ENCODE results near the gene PTPRZ1. TPM values are rescaled to one million over a fixed set of nuclear protein-coding genes. Genes with fewer than 3 reads are reported as not detected.

Gene PTPRZ1
- total and polyA plus RNA-seq, 4 experiments from 2014 or later = not detected

- no peak overlapping the region for H3K4me3 ChIP-seq (ENCODE audit: low read length in 2 of 2)
- H3K27me3 Mint-ChIP-seq = no peaks in the 10 kb centered on the region
- intact Hi-C loops (cut with micrococcal nuclease) = no loop called here
- no peaks in the 10 kb centered on the region for H3K27me3 ChIP-seq (ENCODE audit: insufficient read depth, low read length)
- H3K36me3 Mint-ChIP-seq = no peaks in the 10 kb centered on the region
- no peak overlapping the region for H3K4me3 Mint-ChIP-seq
- no peak overlapping the region for H3K27ac Mint-ChIP-seq
- no peaks in the 10 kb centered on the region for H3K4me1 ChIP-seq (ENCODE audit: insufficient read depth, low read length)
- ChIA-PET CTCF (ENCODE audit: partially characterized antibody) (no interaction called here), POLR2A (ENCODE audit: partially characterized antibody) (no interaction called here)
- H3K27ac ChIP-seq (ENCODE audit: low read depth, low read length) = no peak overlapping the region
- no peaks in the 10 kb centered on the region for H3K36me3 ChIP-seq (ENCODE audit: insufficient read depth, low read length)
- no peaks in the 10 kb centered on the region for H3K9me3 ChIP-seq (ENCODE audit: control insufficient read depth in 1 of 2, low read length in 2 of 2)
- peaks cover 0 to 15% (median 7%) of the 10 kb centered on the region in 8 donors for H3K9me3 Mint-ChIP-seq
- H3K4me1 Mint-ChIP-seq = no peaks in the 10 kb centered on the region
- DNase-seq = no peak
These were observed 19.7 kb upstream of the PTPRZ1 start for GRCh38 chr7:121853307-121853706.

- intact Hi-C loops (cut with micrococcal nuclease) = no loop called here
These were observed 12.0 kb upstream of the PTPRZ1 start for GRCh38 chr7:121860953-121861352.

GRCh38 chr7:121862591-121862990, 10.4 kb upstream of the PTPRZ1 start:
- Histone ChIP-seq H3K9me3 (ENCODE audit: control insufficient read depth in 1 of 2, low read length in 2 of 2) (no peaks in the 10 kb centered on the region), H3K27ac (ENCODE audit: low read depth, low read length) (no peak overlapping the region), H3K36me3 (ENCODE audit: insufficient read depth, low read length) (no peaks in the 10 kb centered on the region), H3K4me3 (ENCODE audit: low read length in 2 of 2) (no peak overlapping the region), H3K27me3 (ENCODE audit: insufficient read depth, low read length) (no peaks in the 10 kb centered on the region), H3K4me1 (ENCODE audit: insufficient read depth, low read length) (no peaks in the 10 kb centered on the region)
- POLR2A ChIA-PET (ENCODE audit: partially characterized antibody) = no interaction called here
- Mint-ChIP-seq H3K27me3 (no peaks in the 10 kb centered on the region), H3K9me3 (peaks cover 0 to 16% (median 5%) of the 10 kb centered on the region in 8 donors), H3K36me3 (no peaks in the 10 kb centered on the region), H3K4me3 (no peak overlapping the region), H3K4me1 (no peaks in the 10 kb centered on the region), H3K27ac (no peak overlapping the region)
- no peak for DNase-seq
- CTCF ChIA-PET (ENCODE audit: partially characterized antibody) = no interaction called here
- intact Hi-C loops (cut with micrococcal nuclease) = no loop called here

More at GRCh38 chr7:121860953-121861352, 12.0 kb upstream of the PTPRZ1 start:
- Histone ChIP-seq H3K36me3 (ENCODE audit: insufficient read depth, low read length) (no peaks in the 10 kb centered on the region), H3K4me3 (ENCODE audit: low read length in 2 of 2) (no peak overlapping the region), H3K9me3 (ENCODE audit: control insufficient read depth in 1 of 2, low read length in 2 of 2) (no peaks in the 10 kb centered on the region), H3K27me3 (ENCODE audit: insufficient read depth, low read length) (no peaks in the 10 kb centered on the region), H3K27ac (ENCODE audit: low read depth, low read length) (no peak overlapping the region), H3K4me1 (ENCODE audit: insufficient read depth, low read length) (no peaks in the 10 kb centered on the region)
- H3K27me3 Mint-ChIP-seq = no peaks in the 10 kb centered on the region
- ChIA-PET POLR2A (ENCODE audit: partially characterized antibody) (no interaction called here), CTCF (ENCODE audit: partially characterized antibody) (no interaction called here)
- no peak overlapping the region for H3K27ac Mint-ChIP-seq
- no peak overlapping the region for H3K4me3 Mint-ChIP-seq
- DNase-seq = no peak
- peaks cover 0 to 15% (median 4%) of the 10 kb centered on the region in 8 donors for H3K9me3 Mint-ChIP-seq
- no peaks in the 10 kb centered on the region for H3K36me3 Mint-ChIP-seq
- no peaks in the 10 kb centered on the region for H3K4me1 Mint-ChIP-seq

GRCh38 chr7:121871188-121871587, 1.8 kb upstream of the PTPRZ1 start:
- no peak overlapping the region for H3K4me3 Mint-ChIP-seq
- no peaks in the 10 kb centered on the region for H3K36me3 ChIP-seq (ENCODE audit: insufficient read depth, low read length)
- H3K9me3 Mint-ChIP-seq = peaks cover 0 to 9% (median 7%) of the 10 kb centered on the region in 8 donors
- no peak overlapping the region for H3K4me3 ChIP-seq (ENCODE audit: low read length in 2 of 2)
- H3K27me3 ChIP-seq (ENCODE audit: insufficient read depth, low read length) = no peaks in the 10 kb centered on the region
- ChIA-PET CTCF (ENCODE audit: partially characterized antibody) (no interaction called here), POLR2A (ENCODE audit: partially characterized antibody) (no interaction called here)
- no peaks in the 10 kb centered on the region for H3K9me3 ChIP-seq (ENCODE audit: control insufficient read depth in 1 of 2, low read length in 2 of 2)
- H3K27ac Mint-ChIP-seq = no peak overlapping the region
- no peaks in the 10 kb centered on the region for H3K4me1 ChIP-seq (ENCODE audit: insufficient read depth, low read length)
- H3K27ac ChIP-seq (ENCODE audit: low read depth, low read length) = no peak overlapping the region
- H3K4me1 Mint-ChIP-seq = peaks cover 0 to 6% (median 4%) of the 10 kb centered on the region in 4 donors
- intact Hi-C loops (cut with micrococcal nuclease) = no loop called here
- no peaks in the 10 kb centered on the region for H3K36me3 Mint-ChIP-seq
- H3K27me3 Mint-ChIP-seq = peaks cover 10 to 25% of the 10 kb centered on the region in 2 donors
- DNase-seq = no peak

GRCh38 chr7:121873289-121874194, 581 bp downstream of the PTPRZ1 start:
- H3K9me3 Mint-ChIP-seq = peaks cover 0 to 9% (median 4%) of the 10 kb centered on the region in 8 donors
- H3K4me3 Mint-ChIP-seq = peak overlapping the region in 7 of 8 donors; percentile 10 to 66 (median 46)
- H3K36me3 ChIP-seq (ENCODE audit: insufficient read depth, low read length) = no peaks in the 10 kb centered on the region
- intact Hi-C loops (cut with micrococcal nuclease) = no loop called here
- peaks cover 0 to 6% (median 4%) of the 10 kb centered on the region in 4 donors for H3K4me1 Mint-ChIP-seq
- H3K27me3 Mint-ChIP-seq = peaks cover 10 to 25% of the 10 kb centered on the region in 2 donors
- ChIA-PET POLR2A (ENCODE audit: partially characterized antibody) (no interaction called here), CTCF (ENCODE audit: partially characterized antibody) (no interaction called here)
- H3K4me3 ChIP-seq (ENCODE audit: low read length in 2 of 2) = no peak overlapping the region
- H3K27me3 ChIP-seq (ENCODE audit: insufficient read depth, low read length) = no peaks in the 10 kb centered on the region
- H3K36me3 Mint-ChIP-seq = no peaks in the 10 kb centered on the region
- H3K27ac Mint-ChIP-seq = no peak overlapping the region
- H3K4me1 ChIP-seq (ENCODE audit: insufficient read depth, low read length) = no peaks in the 10 kb centered on the region
- no peaks in the 10 kb centered on the region for H3K9me3 ChIP-seq (ENCODE audit: control insufficient read depth in 1 of 2, low read length in 2 of 2)
- no peak for DNase-seq
- H3K27ac ChIP-seq (ENCODE audit: low read depth, low read length) = no peak overlapping the region

- H3K9me3 ChIP-seq (ENCODE audit: control insufficient read depth in 1 of 2, low read length in 2 of 2) = no peaks in the 10 kb centered on the region
- H3K4me3 ChIP-seq (ENCODE audit: low read length in 2 of 2) = no peak overlapping the region
- peaks cover 0 to 12% (median 4%) of the 10 kb centered on the region in 8 donors for H3K9me3 Mint-ChIP-seq
- ChIA-PET CTCF (ENCODE audit: partially characterized antibody) (no interaction called here), POLR2A (ENCODE audit: partially characterized antibody) (no interaction called here)
- no peak for DNase-seq
- H3K4me1 Mint-ChIP-seq = peaks cover 0 to 6% (median 4%) of the 10 kb centered on the region in 4 donors
- no peak overlapping the region for H3K27ac ChIP-seq (ENCODE audit: low read depth, low read length)
- no peaks in the 10 kb centered on the region for H3K4me1 ChIP-seq (ENCODE audit: insufficient read depth, low read length)
- no peaks in the 10 kb centered on the region for H3K27me3 ChIP-seq (ENCODE audit: insufficient read depth, low read length)
- intact Hi-C loops (cut with micrococcal nuclease) = no loop called here
- H3K27ac Mint-ChIP-seq = no peak overlapping the region
- H3K36me3 ChIP-seq (ENCODE audit: insufficient read depth, low read length) = no peaks in the 10 kb centered on the region
- peaks cover 10 to 25% of the 10 kb centered on the region in 2 donors for H3K27me3 Mint-ChIP-seq
- H3K4me3 Mint-ChIP-seq = no peak overlapping the region
- no peaks in the 10 kb centered on the region for H3K36me3 Mint-ChIP-seq
These were observed 1.3 kb downstream of the PTPRZ1 start for GRCh38 chr7:121874298-121874697.

GRCh38 chr7:121875203-121875602, 2.2 kb downstream of the PTPRZ1 start:
- no peak overlapping the region for H3K27ac Mint-ChIP-seq
- H3K4me1 ChIP-seq (ENCODE audit: insufficient read depth, low read length) = no peaks in the 10 kb centered on the region
- POLR2A ChIA-PET (ENCODE audit: partially characterized antibody) = no interaction called here
- no peaks in the 10 kb centered on the region for H3K36me3 Mint-ChIP-seq
- H3K27ac ChIP-seq (ENCODE audit: low read depth, low read length) = no peak overlapping the region
- H3K27me3 ChIP-seq (ENCODE audit: insufficient read depth, low read length) = no peaks in the 10 kb centered on the region
- intact Hi-C loops (cut with micrococcal nuclease) = no loop called here
- peaks cover 0 to 13% (median 5%) of the 10 kb centered on the region in 8 donors for H3K9me3 Mint-ChIP-seq
- peaks cover 0 to 6% (median 4%) of the 10 kb centered on the region in 4 donors for H3K4me1 Mint-ChIP-seq
- H3K4me3 Mint-ChIP-seq = no peak overlapping the region
- no peak overlapping the region for H3K4me3 ChIP-seq (ENCODE audit: low read length in 2 of 2)
- H3K9me3 ChIP-seq (ENCODE audit: control insufficient read depth in 1 of 2, low read length in 2 of 2) = no peaks in the 10 kb centered on the region
- DNase-seq = no peak
- peaks cover 10 to 25% of the 10 kb centered on the region in 2 donors for H3K27me3 Mint-ChIP-seq
- CTCF ChIA-PET (ENCODE audit: partially characterized antibody) = no interaction called here
- no peaks in the 10 kb centered on the region for H3K36me3 ChIP-seq (ENCODE audit: insufficient read depth, low read length)
